Fibroblast of the aortic adventitia (primary cell): ENCODE measurements around the gene DCAF15. TPM values are rescaled to one million over a fixed set of nuclear protein-coding genes. Genes with fewer than 3 reads are reported as not detected.
A peak's percentile ranks its signal among the peaks of the same experiment; 100 is the strongest.

Source experiments
- DNase-seq: peaks from one replicate; pipeline ENCODE4 v3.0.0-alpha.2; 2010; ENCODE audit warnings: low read depth
- H3K4me3 ChIP-seq: 2 replicates; pipeline ENCODE4 v1.5.1; 2011; ENCODE audit warnings: low read depth, mild to moderate bottlenecking, control low read depth, low read length, moderate library complexity
- CTCF ChIP-seq: IDR thresholded peaks from 2 replicates; pipeline ENCODE4 v1.5.1; 2011; ENCODE audit warnings: mild to moderate bottlenecking, low read length, control low read depth, inconsistent platforms; ENCODE audit not compliant: insufficient read depth
- total RNA-seq: library from RNA; depleted of rRNA; stranded (reverse); fragments of >200 nt; gene quantifications from 2 replicates; pipeline ENCODE4 v1.2.3, GENCODE V29; 2012; ENCODE audit warnings: low replicate concordance

Gene DCAF15
- total RNA-seq, 1 donor, result 12.7 TPM

GRCh38 chr19:13937479-13938300, 14.6 kb upstream of the DCAF15 start:
- H3K4me3 ChIP-seq, result peak overlapping the region; percentile 66
- TF ChIP-seq CTCF, result no peak
- no peak for DNase-seq

GRCh38 chr19:13938301-13939064, 13.8 kb upstream of the DCAF15 start, which contains the start of gene PODNL1:
Gene PODNL1 (minus strand): TSS chr19:13938417. CDS start chr19:13938181, 236 bp downstream.
- peak; percentile 78 for DNase-seq
- TF ChIP-seq CTCF, result no peak
- H3K4me3 ChIP-seq, result peak within 1 kb of the TSS; percentile 66

DNA sequence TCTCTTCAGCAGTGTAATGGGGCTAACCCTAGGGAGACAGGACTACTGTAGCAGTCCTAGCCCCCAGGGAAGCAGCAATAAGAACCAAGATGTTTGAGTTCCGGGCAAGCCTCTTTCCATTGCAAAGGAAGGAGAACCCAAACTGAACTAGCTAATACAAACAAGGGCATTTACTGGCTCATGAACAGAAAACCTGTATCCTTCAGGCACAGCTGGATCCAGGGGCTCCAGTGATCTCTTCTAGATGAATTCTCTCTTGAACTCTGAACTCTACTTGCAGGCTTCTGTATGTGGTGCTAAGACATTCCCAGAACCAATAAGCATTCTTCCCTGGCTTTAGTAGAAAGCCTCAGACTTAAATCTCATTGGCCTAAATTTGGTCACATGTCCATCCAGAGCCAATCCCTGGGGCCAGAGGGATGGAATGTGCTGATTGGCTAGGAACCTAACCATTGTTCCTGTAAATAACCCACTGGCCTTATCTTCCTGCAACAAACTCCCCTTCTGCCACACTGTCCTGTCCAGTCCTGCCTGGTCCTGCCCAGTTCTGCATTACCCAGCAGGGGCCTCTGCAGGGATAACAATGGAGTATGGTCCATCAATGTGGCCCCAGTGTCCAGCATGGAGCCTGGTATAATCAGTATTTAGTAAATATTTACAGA, 10.2 kb upstream of the DCAF15 start:
- H3K4me3 ChIP-seq, result no peak overlapping the region
- no peak for TF ChIP-seq CTCF
- no peak for DNase-seq

- H3K4me3 ChIP-seq, result no peak overlapping the region
Measured at GRCh38 chr19:13946414-13946813, 5.9 kb upstream of the DCAF15 start.

DNA sequence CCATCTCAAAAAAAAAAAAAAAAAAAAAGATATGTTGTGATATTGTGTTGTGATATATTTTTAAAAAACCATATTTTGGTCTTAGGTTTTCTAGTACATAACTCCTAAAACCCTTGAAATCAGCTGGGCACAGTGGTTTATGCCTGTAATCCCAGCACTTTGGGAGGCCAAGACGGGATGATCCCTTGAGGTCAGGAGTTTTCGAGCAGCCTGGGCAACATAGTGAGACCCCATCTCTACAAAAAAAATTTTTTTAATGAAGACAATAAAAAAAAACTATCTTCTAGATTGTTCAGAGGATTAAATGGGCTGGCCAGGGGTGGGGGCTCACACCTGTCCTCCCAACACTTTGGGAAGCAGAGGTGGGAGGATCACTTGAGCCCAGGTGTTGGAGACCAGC, 1.3 kb upstream of the DCAF15 start:
- no peak for DNase-seq
- H3K4me3 ChIP-seq, result no peak overlapping the region

More at GRCh38 chr19:13946414-13946813, 5.9 kb upstream of the DCAF15 start:
- TF ChIP-seq CTCF, result no peak
- no peak for DNase-seq

More for the DNA sequence above, 1.3 kb upstream of the DCAF15 start:
- TF ChIP-seq CTCF, result no peak
